T-cell (primary cell): ENCODE results near the gene PTPRD. TPM values are rescaled to one million over a fixed set of nuclear protein-coding genes. Genes with fewer than 3 reads are reported as not detected.

ENCODE experiments used
- ATAC-seq, 4 experiments: fragments of 200-7000 bp in 3 of 4; fragments of 150-1000 bp in 1 of 4; cut with Tn5 transposase; replicated peaks in 1 of 4; 1 replicate in 3 of 4; 2 replicates in 1 of 4; pipeline ENCODE4 v1.10.0; 2021; ENCODE audit warnings: moderate library complexity in 3 of 4, mild to moderate bottlenecking in 2 of 4, moderate number of reproducible peaks in 1 of 4
- CTCF ChIA-PET, 2 donors: fragments of 300-600 bp; sonication (Branson Sonifier 250); formaldehyde crosslinking; loops; one replicate each; lab custom pipeline; 2022; ENCODE audit warnings: antibody characterized with exemption in 2 of 2; lab: Charles Lee
- POLR2A ChIA-PET, 2 donors: fragments of 300-600 bp; sonication (Branson Sonifier 250); formaldehyde crosslinking; loops; one replicate each; lab custom pipeline; 2022; ENCODE audit warnings: antibody characterized with exemption in 2 of 2; lab: Charles Lee
- DNase-seq, 35 experiments: peaks; one replicate each; pipeline versions ENCODE4 v3.0.0 to v3.0.0-alpha.2; 2013 to 2023
- H3K27ac ChIP-seq: one replicate; pipeline ENCODE4 v1.5.1; 2013; ENCODE audit warnings: low read length
- H3K27me3 ChIP-seq, 2 experiments: replicated peaks in 1 of 2; 1 replicate in 1 of 2; 2 replicates in 1 of 2; pipeline versions ENCODE4 v1.6.1 to v1.7.0; 2013; ENCODE audit warnings: low read length in 1 of 2, mixed read lengths in 1 of 2; ENCODE audit not compliant: control insufficient read depth in 2 of 2, insufficient read depth in 2 of 2; ENCODE audit errors: extremely low read depth in 1 of 2
- H3K36me3 ChIP-seq, 2 donors: 1 replicate in 1 of 2; 2 replicates in 1 of 2; pipeline versions ENCODE4 v1.6.1 to v1.7.0; 2013; ENCODE audit warnings: low read length in 1 of 2; ENCODE audit not compliant: control insufficient read depth in 2 of 2, insufficient read depth in 1 of 2; ENCODE audit errors: extremely low read depth in 1 of 2
- H3K4me1 ChIP-seq, 2 experiments: 1 replicate in 1 of 2; 2 replicates in 1 of 2; pipeline versions ENCODE4 v1.6.1 to v1.7.0; 2013; ENCODE audit warnings: low read length in 2 of 2, mixed read lengths in 1 of 2; ENCODE audit not compliant: insufficient read depth in 2 of 2, control insufficient read depth in 1 of 2; ENCODE audit errors: extremely low read depth in 1 of 2
- H3K4me3 ChIP-seq, 2 donors: 1 replicate in 1 of 2; 2 replicates in 1 of 2; pipeline versions ENCODE4 v1.5.1 to v1.7.0; 2013; ENCODE audit warnings: mild to moderate bottlenecking in 2 of 2, low read length in 1 of 2, moderate library complexity in 1 of 2; ENCODE audit not compliant: control insufficient read depth in 1 of 2; ENCODE audit errors: extremely low read depth in 1 of 2
- H3K9me3 ChIP-seq: 2 replicates; pipeline ENCODE4 v1.7.0; 2013
- H3K27ac Mint-ChIP-seq, 2 donors: one replicate each; pipeline ENCODE4 v1.8.0; 2020 to 2021; ENCODE audit warnings: mild to moderate bottlenecking in 2 of 2, mixed read lengths in 2 of 2
- H3K27me3 Mint-ChIP-seq, 2 donors: one replicate each; pipeline ENCODE4 v1.8.0; 2021 to 2022; ENCODE audit warnings: mixed read lengths in 2 of 2
- H3K36me3 Mint-ChIP-seq: one replicate; pipeline ENCODE4 v1.8.0; 2021; ENCODE audit warnings: mixed read lengths
- H3K4me1 Mint-ChIP-seq, 3 donors: one replicate each; pipeline ENCODE4 v1.8.0; 2020 to 2022; ENCODE audit warnings: mixed read lengths in 3 of 3, mild to moderate bottlenecking in 1 of 3
- H3K4me3 Mint-ChIP-seq, 3 donors: one replicate each; pipeline ENCODE4 v1.8.0; 2020 to 2022; ENCODE audit warnings: mild to moderate bottlenecking in 3 of 3, mixed read lengths in 3 of 3, moderate library complexity in 3 of 3
- H3K9me3 Mint-ChIP-seq, 3 donors: one replicate each; pipeline ENCODE4 v1.8.0; 2020 to 2022; ENCODE audit warnings: mixed read lengths in 3 of 3
- WGBS: methylation state at CpG from one replicate; pipeline ENCODE4 v1.1.5; 2013; ENCODE audit warnings: missing lambda C conversion rate; ENCODE audit not compliant: insufficient coverage; 5-methylcytosine and 5-hydroxymethylcytosine counted together
- total RNA-seq, 35 experiments: library from RNA in 6 of 35; stranded (reverse) in 6 of 35; fragments of 120-200 nt in 1 of 35; gene quantifications; one replicate each; pipeline versions ENCODE4 v1.2.1 to v1.2.4 and lab custom pipeline; 2013 to 2026

The PTPRD gene
- total RNA-seq, 5 donors from 2014 or later (not counting 1 experiment from before 2014, with no cell fraction given) = 0.13 to 0.61 (median 0.38) TPM; not detected in 2

GRCh38 chr9:8733131-8733954 lies 1879.5 kb downstream of the PTPRD start:
- POLR2A ChIA-PET = no interaction called here
- Histone ChIP-seq H3K27ac (no peak overlapping the region), H3K4me3 (no peak overlapping the region), H3K36me3 (no peaks in the 10 kb centered on the region), H3K9me3 (no peaks in the 10 kb centered on the region), H3K4me1 (no peaks in the 10 kb centered on the region), H3K27me3 (peaks cover 0 to 6% of the 10 kb centered on the region in 2 experiments)
- 71% methylated on average over 6 of the region's 17 CpGs for WGBS
- Mint-ChIP-seq H3K9me3 (no peaks in the 10 kb centered on the region), H3K36me3 (no peaks in the 10 kb centered on the region), H3K27ac (no peak overlapping the region), H3K27me3 (peaks cover 2 to 4% of the 10 kb centered on the region in 2 donors), H3K4me3 (no peak overlapping the region), H3K4me1 (no peaks in the 10 kb centered on the region)
- no peak for ATAC-seq
- CTCF ChIA-PET = no interaction called here
- no peak for DNase-seq

- Histone ChIP-seq H3K27ac (no peak overlapping the region), H3K9me3 (no peaks in the 10 kb centered on the region), H3K36me3 (no peaks in the 10 kb centered on the region), H3K4me3 (no peak overlapping the region), H3K4me1 (no peaks in the 10 kb centered on the region), H3K27me3 (peaks cover 0 to 6% of the 10 kb centered on the region in 2 experiments)
- H3K27me3 Mint-ChIP-seq = peaks cover 2 to 4% of the 10 kb centered on the region in 2 donors
- ChIA-PET CTCF (no interaction called here), POLR2A (no interaction called here)
- ATAC-seq (no peak), DNase-seq (no peak)
- no CpG with 5 or more reads among the region's 3 CpGs for WGBS
- no peaks in the 10 kb centered on the region for H3K36me3 Mint-ChIP-seq
- no peaks in the 10 kb centered on the region for H3K9me3 Mint-ChIP-seq
- no peak overlapping the region for H3K4me3 Mint-ChIP-seq
- no peaks in the 10 kb centered on the region for H3K4me1 Mint-ChIP-seq
- no peak overlapping the region for H3K27ac Mint-ChIP-seq
Observed at GRCh38 chr9:8732367-8733075, 1880.3 kb downstream of the PTPRD start.

GRCh38 chr9:8730618-8731017 lies 1882.2 kb downstream of the PTPRD start:
- ATAC-seq (no peak), DNase-seq (no peak)
- H3K4me3 ChIP-seq = no peak overlapping the region
- Mint-ChIP-seq H3K27ac (no peak overlapping the region), H3K4me3 (no peak overlapping the region), H3K4me1 (no peaks in the 10 kb centered on the region), H3K36me3 (no peaks in the 10 kb centered on the region), H3K27me3 (peaks cover 2 to 4% of the 10 kb centered on the region in 2 donors), H3K9me3 (no peaks in the 10 kb centered on the region)
- POLR2A ChIA-PET = no interaction called here
- CTCF ChIA-PET = no interaction called here
- 45% methylated on average over 3 of the region's 7 CpGs for WGBS
- H3K27me3 ChIP-seq = peaks cover 0 to 6% of the 10 kb centered on the region in 2 experiments
- H3K27ac ChIP-seq = no peak overlapping the region
- no peaks in the 10 kb centered on the region for H3K4me1 ChIP-seq
- H3K36me3 ChIP-seq = no peaks in the 10 kb centered on the region
- H3K9me3 ChIP-seq = no peaks in the 10 kb centered on the region

DNA sequence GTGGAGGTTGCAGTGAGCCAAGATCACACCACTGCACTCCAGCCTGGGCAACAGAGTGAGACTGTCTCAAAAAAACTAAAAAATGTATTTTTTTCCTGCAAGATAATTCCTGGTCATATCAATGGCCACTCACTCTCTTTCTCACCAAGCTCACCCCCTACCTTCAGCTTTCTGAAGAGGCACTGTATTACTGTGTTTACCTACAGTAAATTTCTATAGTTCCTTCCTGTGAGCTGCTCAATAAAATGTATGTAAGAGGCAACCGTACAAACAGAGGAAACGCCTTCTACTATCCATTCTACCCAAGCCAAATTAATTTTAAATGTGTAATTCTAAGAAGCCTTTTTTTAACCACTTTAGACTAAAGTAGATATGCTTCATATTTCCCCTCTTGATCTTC lies 1883.9 kb downstream of the PTPRD start:
- no peaks in the 10 kb centered on the region for H3K9me3 ChIP-seq
- no peak overlapping the region for H3K27ac ChIP-seq
- no CpG with 5 or more reads among the region's 2 CpGs for WGBS
- no peak for DNase-seq
- H3K36me3 ChIP-seq = no peaks in the 10 kb centered on the region
- no peak overlapping the region for H3K4me3 Mint-ChIP-seq
- H3K9me3 Mint-ChIP-seq = no peaks in the 10 kb centered on the region
- H3K4me3 ChIP-seq = no peak overlapping the region
- no peaks in the 10 kb centered on the region for H3K36me3 Mint-ChIP-seq
- no peaks in the 10 kb centered on the region for H3K4me1 ChIP-seq
- no peaks in the 10 kb centered on the region for H3K4me1 Mint-ChIP-seq
- H3K27me3 Mint-ChIP-seq = peaks cover 2 to 4% of the 10 kb centered on the region in 2 donors
- ChIA-PET POLR2A (no interaction called here), CTCF (interaction anchor here (0.5 to 0.9 kb wide), 3 partner anchors 27 to 138 kb away, joined by 3 to 6 read pairs (median 4); no protein-coding TSS in a partner anchor)
- ATAC-seq = no peak
- H3K27me3 ChIP-seq = peaks cover 0 to 3% of the 10 kb centered on the region in 2 experiments
- H3K27ac Mint-ChIP-seq = no peak overlapping the region

- H3K4me1 Mint-ChIP-seq = no peaks in the 10 kb centered on the region
- peaks cover 0 to 2% of the 10 kb centered on the region in 2 donors for H3K27me3 Mint-ChIP-seq
Observed at GRCh38 chr9:8727191-8727590, 1885.6 kb downstream of the PTPRD start.

GRCh38 chr9:8726692-8727091 lies 1886.1 kb downstream of the PTPRD start:
- no peak for ATAC-seq
- Histone ChIP-seq H3K4me3 (no peak overlapping the region), H3K4me1 (no peaks in the 10 kb centered on the region), H3K36me3 (no peaks in the 10 kb centered on the region), H3K27me3 (no peaks in the 10 kb centered on the region), H3K9me3 (no peaks in the 10 kb centered on the region), H3K27ac (no peak overlapping the region)
- ChIA-PET CTCF (interaction anchor here in 1 of 2 donors (0.8 kb wide), 1 partner anchor 42 kb away, joined by 3 read pairs; no protein-coding TSS in a partner anchor), POLR2A (no interaction called here)
- H3K4me1 Mint-ChIP-seq = no peaks in the 10 kb centered on the region
- no peak overlapping the region for H3K27ac Mint-ChIP-seq
- peaks cover 0 to 2% of the 10 kb centered on the region in 2 donors for H3K27me3 Mint-ChIP-seq
- no peaks in the 10 kb centered on the region for H3K9me3 Mint-ChIP-seq
- WGBS = 100% methylated on average over 2 of the region's 4 CpGs
- H3K36me3 Mint-ChIP-seq = no peaks in the 10 kb centered on the region
- DNase-seq = no peak
- H3K4me3 Mint-ChIP-seq = no peak overlapping the region

More at GRCh38 chr9:8727191-8727590, 1885.6 kb downstream of the PTPRD start:
- Mint-ChIP-seq H3K4me3 (no peak overlapping the region), H3K36me3 (no peaks in the 10 kb centered on the region), H3K27ac (no peak overlapping the region), H3K9me3 (no peaks in the 10 kb centered on the region)
- Histone ChIP-seq H3K9me3 (no peaks in the 10 kb centered on the region), H3K27me3 (no peaks in the 10 kb centered on the region), H3K4me3 (no peak overlapping the region), H3K4me1 (no peaks in the 10 kb centered on the region), H3K27ac (no peak overlapping the region), H3K36me3 (no peaks in the 10 kb centered on the region)
- CTCF ChIA-PET = no interaction called here
- no CpG with 5 or more reads among the region's 2 CpGs for WGBS
- no peak for DNase-seq
- POLR2A ChIA-PET = no interaction called here
- ATAC-seq = no peak
